ENCODE measurements around the gene SLC16A3.

DNA sequence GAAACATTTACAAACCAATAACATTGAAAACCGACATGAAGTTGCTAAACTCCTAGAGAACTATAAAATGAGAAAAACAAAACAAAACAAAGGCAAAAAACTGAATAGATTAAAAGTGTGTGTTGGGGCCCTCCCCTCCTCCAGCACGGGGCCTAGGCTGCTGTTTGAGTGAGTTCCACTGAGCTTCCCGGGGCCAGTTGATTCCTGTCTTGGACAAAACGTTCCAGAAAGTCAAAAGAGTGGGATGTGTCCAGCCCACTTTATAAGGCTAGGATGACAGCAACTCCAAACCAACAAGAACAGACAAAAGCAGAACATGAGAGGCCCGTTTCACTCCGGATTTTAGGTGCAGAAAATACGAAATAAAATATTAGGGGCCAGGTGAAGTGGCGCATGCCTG is 56.3 kb downstream of the SLC16A3 start:
- TF ChIP-seq, protein P1, sequence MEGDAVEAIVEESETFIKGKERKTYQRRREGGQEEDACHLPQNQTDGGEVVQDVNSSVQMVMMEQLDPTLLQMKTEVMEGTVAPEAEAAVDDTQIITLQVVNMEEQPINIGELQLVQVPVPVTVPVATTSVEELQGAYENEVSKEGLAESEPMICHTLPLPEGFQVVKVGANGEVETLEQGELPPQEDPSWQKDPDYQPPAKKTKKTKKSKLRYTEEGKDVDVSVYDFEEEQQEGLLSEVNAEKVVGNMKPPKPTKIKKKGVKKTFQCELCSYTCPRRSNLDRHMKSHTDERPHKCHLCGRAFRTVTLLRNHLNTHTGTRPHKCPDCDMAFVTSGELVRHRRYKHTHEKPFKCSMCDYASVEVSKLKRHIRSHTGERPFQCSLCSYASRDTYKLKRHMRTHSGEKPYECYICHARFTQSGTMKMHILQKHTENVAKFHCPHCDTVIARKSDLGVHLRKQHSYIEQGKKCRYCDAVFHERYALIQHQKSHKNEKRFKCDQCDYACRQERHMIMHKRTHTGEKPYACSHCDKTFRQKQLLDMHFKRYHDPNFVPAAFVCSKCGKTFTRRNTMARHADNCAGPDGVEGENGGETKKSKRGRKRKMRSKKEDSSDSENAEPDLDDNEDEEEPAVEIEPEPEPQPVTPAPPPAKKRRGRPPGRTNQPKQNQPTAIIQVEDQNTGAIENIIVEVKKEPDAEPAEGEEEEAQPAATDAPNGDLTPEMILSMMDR (IDR thresholded peaks at IDR 0.05): no peak
- no peak for TF ChIP-seq ZFX (IDR thresholded peaks at IDR 0.05; ENCODE audit: borderline replicate concordance)
